ENCODE measurements around the gene PTPRD.

GRCh38 chr9:9392755-9393154, 1220.0 kb downstream of the PTPRD start:
- TF ChIP-seq CTCF (conservative IDR thresholded peaks at IDR 0.05 in 1 of 2, IDR thresholded peaks at IDR 0.05 in 1 of 2; ENCODE audit: low read depth in 1 of 2, low read length in 2 of 2): no peak
- TF ChIP-seq EZH2 (IDR thresholded peaks at IDR 0.05; ENCODE audit: low read length, missing control alignments): no peak

Data from fibroblast of lung (primary cell).